Naive thymus-derived CD8-positive, alpha-beta T cell (primary cell): ENCODE results near the gene UNC79. TPM values are rescaled to one million over a fixed set of nuclear protein-coding genes. Genes with fewer than 3 reads are reported as not detected.

ENCODE experiments used
- ATAC-seq, 2 donors: fragments of 150-1000 bp; cut with Tn5 transposase in 1 of 2; sonication (Bioruptor Pico), chemical (Tn5 transposase) in 1 of 2; 1 replicate in 1 of 2; 2 replicates in 1 of 2; pipeline ENCODE4 v1.10.0; 2021; ENCODE audit warnings: mild to moderate bottlenecking in 2 of 2, moderate library complexity in 2 of 2
- POLR2A ChIA-PET: fragments of 350-600 bp; sonication (Branson Sonifier 250); formaldehyde crosslinking; loops from one replicate; lab custom pipeline; 2021; ENCODE audit warnings: antibody characterized with exemption; lab: Charles Lee
- DNase-seq, 10 donors: peaks; one replicate each; pipeline versions ENCODE4 v3.0.0 to v3.0.0-alpha.2; 2020 to 2022
- H3K27ac Mint-ChIP-seq, 10 donors: one replicate each; pipeline ENCODE4 v1.8.0; 2020 to 2022; ENCODE audit warnings: mild to moderate bottlenecking in 10 of 10, mixed read lengths in 10 of 10, moderate library complexity in 4 of 10, inconsistent platforms in 1 of 10
- H3K27me3 Mint-ChIP-seq, 5 donors: one replicate each; pipeline ENCODE4 v1.8.0; 2021 to 2022; ENCODE audit warnings: mixed read lengths in 5 of 5
- H3K36me3 Mint-ChIP-seq, 3 donors: one replicate each; pipeline ENCODE4 v1.8.0; 2020 to 2022; ENCODE audit warnings: mixed read lengths in 3 of 3, mild to moderate bottlenecking in 2 of 3, inconsistent platforms in 1 of 3
- H3K4me1 Mint-ChIP-seq, 4 donors: one replicate each; pipeline ENCODE4 v1.8.0; 2021 to 2022; ENCODE audit warnings: mixed read lengths in 4 of 4
- H3K4me3 Mint-ChIP-seq, 10 donors: one replicate each; pipeline ENCODE4 v1.8.0; 2020 to 2022; ENCODE audit warnings: mild to moderate bottlenecking in 10 of 10, mixed read lengths in 10 of 10, moderate library complexity in 6 of 10, inconsistent platforms in 1 of 10
- H3K9me3 Mint-ChIP-seq, 9 donors: one replicate each; pipeline ENCODE4 v1.8.0; 2020 to 2022; ENCODE audit warnings: mixed read lengths in 9 of 9, mild to moderate bottlenecking in 3 of 9, inconsistent platforms in 1 of 9, moderate library complexity in 1 of 9
- polyA plus RNA-seq, 3 donors: library from polyadenylated mRNA; unstranded; fragments of 300-500 nt; fragmentation: Illumina TruSeq; gene quantifications; one replicate each; pipeline ENCODE4 v1.2.3, GENCODE V29; 2021
- total RNA-seq, 8 experiments: library from RNA in 2 of 8; stranded (reverse) in 2 of 8; gene quantifications; one replicate each; pipeline ENCODE4 v1.2.3 and lab custom pipeline; 2021 to 2026

UNC79 gene
- total and polyA plus RNA-seq, 5 experiments from 2014 or later, result not detected

DNA sequence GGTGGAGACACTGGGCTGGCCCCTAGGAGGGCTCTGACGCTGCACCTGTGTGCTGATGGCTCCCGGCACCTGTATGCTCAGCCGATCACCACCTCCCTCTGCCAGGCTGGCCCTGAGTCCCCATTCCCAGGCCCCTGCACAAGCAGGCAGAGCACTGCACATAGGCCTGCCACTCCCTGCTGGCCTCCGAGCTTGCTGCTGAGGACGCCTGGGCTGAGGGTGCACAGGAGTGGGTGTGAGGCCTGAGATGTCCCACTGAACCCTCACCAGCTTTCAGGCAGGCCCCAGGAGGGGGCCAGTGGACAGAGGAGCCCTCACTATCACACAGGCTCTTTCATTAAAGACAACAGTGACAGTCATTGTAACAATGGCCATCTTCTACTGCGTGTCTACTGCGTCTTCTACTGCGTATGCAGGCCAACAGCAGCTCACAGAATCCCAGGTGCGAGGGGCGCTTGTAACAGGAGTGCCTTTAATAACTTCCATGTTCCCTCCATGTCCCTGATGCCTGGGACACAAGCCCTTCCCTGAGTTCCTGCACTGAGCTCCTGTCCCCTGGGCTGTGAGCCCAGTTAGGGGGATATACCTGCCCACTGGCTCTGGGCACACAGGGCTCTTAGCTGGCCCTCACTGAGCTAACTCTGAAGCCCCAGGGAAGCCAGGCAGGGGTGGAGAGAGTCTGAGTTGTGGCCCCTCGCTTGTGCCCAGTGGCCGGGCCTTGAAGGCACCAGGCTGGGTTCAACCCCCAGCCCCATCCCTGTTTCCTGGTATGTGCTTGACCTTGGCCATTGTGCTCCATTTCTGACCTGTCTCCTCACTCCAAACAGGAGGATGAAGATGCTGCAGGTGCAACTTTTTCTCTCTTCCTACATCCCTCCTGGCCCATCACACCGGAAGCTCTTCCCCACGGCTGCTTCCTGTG, 286.3 kb downstream of the UNC79 start:
- peak in 1 of 10 donors; percentile 12 for DNase-seq
- H3K27me3 Mint-ChIP-seq, result peaks cover 0 to 15% (median 12%) of the 10 kb centered on the region in 5 donors

DNA sequence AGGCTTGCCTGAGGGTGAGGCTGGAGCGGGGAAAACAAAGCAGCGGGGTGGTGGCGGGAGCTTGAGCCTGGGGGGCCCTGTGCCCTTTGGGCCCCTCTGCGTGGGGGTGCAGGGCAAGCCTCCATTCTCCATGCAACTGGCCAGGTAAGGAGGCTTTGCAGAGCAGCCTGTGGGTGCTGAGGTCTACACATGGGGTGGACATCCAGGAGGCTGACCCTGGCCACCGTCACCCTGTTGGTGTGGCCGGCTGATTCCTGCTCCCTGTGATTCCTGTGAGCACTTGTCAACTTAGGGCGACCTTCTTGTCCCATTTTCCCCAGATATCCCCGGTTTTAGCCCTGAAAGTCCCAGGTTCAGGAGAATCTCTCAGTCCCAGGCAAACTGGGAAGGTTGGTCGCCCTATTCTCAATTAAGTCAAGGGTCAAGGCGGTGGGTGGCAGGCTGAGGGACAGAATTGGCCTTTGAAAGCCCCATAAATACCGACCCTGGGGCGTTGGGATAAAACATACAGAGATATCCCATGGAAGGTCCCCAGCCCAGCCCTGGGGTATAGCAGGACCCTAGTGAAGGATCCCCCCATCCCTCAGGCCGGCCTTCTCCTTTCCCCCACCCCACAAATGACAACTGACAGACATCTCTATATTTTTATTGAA, 287.1 kb downstream of the UNC79 start:
- no peaks in the 10 kb centered on the region for H3K36me3 Mint-ChIP-seq
- DNase-seq (no peak), ATAC-seq (no peak)
- H3K27ac Mint-ChIP-seq, result no peak overlapping the region
- peaks cover 0 to 1% (median 0%) of the 10 kb centered on the region in 4 donors for H3K4me1 Mint-ChIP-seq
- no peak overlapping the region for H3K4me3 Mint-ChIP-seq
- POLR2A ChIA-PET, result no interaction called here
- peaks cover 0 to 15% (median 12%) of the 10 kb centered on the region in 5 donors for H3K27me3 Mint-ChIP-seq
- peaks cover 0 to 16% (median 0%) of the 10 kb centered on the region in 9 donors for H3K9me3 Mint-ChIP-seq

More for the DNA sequence above, 286.3 kb downstream of the UNC79 start:
- POLR2A ChIA-PET, result no interaction called here
- Mint-ChIP-seq H3K4me3 (no peak overlapping the region), H3K9me3 (peaks cover 0 to 8% (median 0%) of the 10 kb centered on the region in 9 donors), H3K36me3 (no peaks in the 10 kb centered on the region), H3K27ac (no peak overlapping the region), H3K4me1 (peaks cover 0 to 1% (median 0%) of the 10 kb centered on the region in 4 donors)
- ATAC-seq, result no peak

- Mint-ChIP-seq H3K27ac (no peak overlapping the region), H3K27me3 (peaks cover 0 to 15% (median 12%) of the 10 kb centered on the region in 5 donors), H3K4me1 (peaks cover 0 to 1% (median 0%) of the 10 kb centered on the region in 4 donors), H3K36me3 (no peaks in the 10 kb centered on the region), H3K9me3 (peaks cover 0 to 19% (median 0%) of the 10 kb centered on the region in 9 donors), H3K4me3 (no peak overlapping the region)
- ATAC-seq (no peak), DNase-seq (no peak)
- POLR2A ChIA-PET, result no interaction called here
These were observed 288.5 kb downstream of the UNC79 start for GRCh38 chr14:93719256-93719655.

- Mint-ChIP-seq H3K4me1 (peaks cover 0 to 1% (median 0%) of the 10 kb centered on the region in 4 donors), H3K27me3 (peaks cover 0 to 10% (median 6%) of the 10 kb centered on the region in 5 donors), H3K4me3 (no peak overlapping the region), H3K36me3 (no peaks in the 10 kb centered on the region), H3K9me3 (peaks cover 0 to 19% (median 0%) of the 10 kb centered on the region in 9 donors), H3K27ac (no peak overlapping the region)
- no peak for DNase-seq
- POLR2A ChIA-PET, result no interaction called here
- ATAC-seq, result no peak
These were observed 289.5 kb downstream of the UNC79 start for GRCh38 chr14:93720076-93720815.

DNA sequence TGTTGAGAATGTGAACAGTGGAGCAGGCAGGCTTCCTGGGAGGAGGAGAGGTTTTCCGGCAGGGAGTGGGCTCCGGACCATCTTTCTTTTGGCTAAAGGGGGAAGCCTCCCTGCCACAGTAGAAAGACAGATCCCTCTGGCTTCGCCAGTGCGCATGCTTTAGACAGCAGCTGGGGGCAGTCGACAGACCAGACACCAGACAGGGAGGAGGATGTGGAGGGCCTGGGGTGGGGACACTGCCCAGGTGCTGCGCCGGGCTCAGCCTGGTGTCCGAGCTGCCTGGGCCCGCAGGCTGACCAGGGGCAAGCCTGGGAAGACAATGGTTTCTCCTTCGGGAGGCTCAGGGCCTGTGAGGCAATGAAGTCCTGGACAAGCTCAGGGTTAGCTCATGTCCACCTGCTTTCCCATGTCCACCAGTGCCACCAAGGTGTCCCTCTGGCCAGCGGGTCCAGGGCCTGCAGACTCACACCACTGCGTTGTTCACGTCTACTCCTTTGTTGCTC, 290.3 kb downstream of the UNC79 start:
- POLR2A ChIA-PET, result no interaction called here
- Mint-ChIP-seq H3K27ac (no peak overlapping the region), H3K4me3 (no peak overlapping the region), H3K4me1 (peaks cover 0 to 1% (median 0%) of the 10 kb centered on the region in 4 donors), H3K9me3 (peaks cover 0 to 19% (median 0%) of the 10 kb centered on the region in 9 donors), H3K27me3 (peaks cover 0 to 2% (median under 1%) of the 10 kb centered on the region in 5 donors), H3K36me3 (no peaks in the 10 kb centered on the region)
- DNase-seq (no peak), ATAC-seq (no peak)

- H3K9me3 Mint-ChIP-seq, result peaks cover 0 to 19% (median 0%) of the 10 kb centered on the region in 9 donors
- no peak overlapping the region for H3K4me3 Mint-ChIP-seq
- H3K27me3 Mint-ChIP-seq, result peaks cover 0 to 10% (median 2%) of the 10 kb centered on the region in 5 donors
- peaks cover 0 to 5% (median 0%) of the 10 kb centered on the region in 4 donors for H3K4me1 Mint-ChIP-seq
- no peaks in the 10 kb centered on the region for H3K36me3 Mint-ChIP-seq
- no peak for DNase-seq
- POLR2A ChIA-PET, result no interaction called here
- no peak overlapping the region for H3K27ac Mint-ChIP-seq
- ATAC-seq, result no peak
These were observed 292.3 kb downstream of the UNC79 start for GRCh38 chr14:93723001-93723400.

DNA sequence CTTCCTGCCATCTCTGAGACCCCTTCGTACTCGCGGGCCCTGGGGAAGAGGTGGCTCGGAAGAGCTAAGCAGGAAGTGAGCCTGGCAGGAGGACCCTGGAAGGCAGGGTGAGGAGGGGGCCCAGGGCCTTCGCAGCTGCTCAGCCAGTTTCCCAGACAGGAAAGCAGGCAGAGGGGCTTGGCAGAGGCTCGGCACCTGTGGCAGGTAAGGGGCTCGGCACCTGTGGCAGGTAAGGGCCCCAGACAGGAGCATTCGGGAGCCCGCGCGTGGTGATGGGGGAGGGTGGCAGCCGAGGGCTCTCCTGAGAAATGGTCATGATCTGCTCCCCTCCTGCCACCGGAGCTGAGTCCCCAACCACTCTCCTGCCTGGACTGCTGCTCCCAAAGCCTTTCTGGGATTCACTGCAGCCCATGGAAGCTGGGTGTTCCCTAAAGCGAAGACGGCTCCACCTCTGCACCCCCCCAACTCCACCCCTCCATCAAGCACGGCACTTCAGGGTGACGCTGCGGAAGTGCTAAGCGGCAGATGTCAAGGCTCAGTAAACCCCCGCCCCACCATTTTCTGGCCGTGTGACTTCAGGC, 294.4 kb downstream of the UNC79 start:
- POLR2A ChIA-PET, result no interaction called here
- no peaks in the 10 kb centered on the region for H3K36me3 Mint-ChIP-seq
- H3K4me1 Mint-ChIP-seq, result peaks cover 0 to 5% (median 0%) of the 10 kb centered on the region in 4 donors
- ATAC-seq (no peak), DNase-seq (no peak)
- H3K4me3 Mint-ChIP-seq, result no peak overlapping the region
- H3K27me3 Mint-ChIP-seq, result peaks cover 0 to 12% (median 2%) of the 10 kb centered on the region in 5 donors
- peaks cover 0 to 19% (median 0%) of the 10 kb centered on the region in 9 donors for H3K9me3 Mint-ChIP-seq
- H3K27ac Mint-ChIP-seq, result no peak overlapping the region

DNA sequence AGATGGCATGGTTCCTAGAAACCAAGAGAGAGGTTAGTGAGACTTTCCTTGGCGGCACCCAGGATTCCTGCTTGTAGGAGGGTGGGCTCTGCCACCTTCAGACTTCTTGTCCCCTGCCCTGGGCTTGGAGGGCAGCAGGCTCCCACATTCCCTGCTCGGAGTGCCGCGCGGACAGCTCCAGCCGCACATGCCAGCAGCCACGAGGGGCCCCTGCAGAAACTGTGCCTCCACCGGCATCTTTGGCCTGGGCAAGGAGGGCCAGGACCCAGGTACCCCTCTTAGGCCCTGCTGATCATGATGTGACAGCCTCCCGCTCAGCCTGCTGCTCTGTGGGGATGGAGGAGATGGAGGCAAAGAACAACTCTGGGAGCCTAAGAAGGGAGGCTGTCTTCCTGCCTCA, 295.3 kb downstream of the UNC79 start:
- Mint-ChIP-seq H3K27me3 (peaks cover 0 to 12% (median 2%) of the 10 kb centered on the region in 5 donors), H3K27ac (no peak overlapping the region), H3K9me3 (peaks cover 0 to 19% (median 0%) of the 10 kb centered on the region in 9 donors), H3K4me3 (no peak overlapping the region), H3K4me1 (peaks cover 0 to 4% (median 0%) of the 10 kb centered on the region in 4 donors), H3K36me3 (no peaks in the 10 kb centered on the region)
- POLR2A ChIA-PET, result no interaction called here
- ATAC-seq (no peak), DNase-seq (peak in 1 of 10 donors; percentile 43)

- peaks cover 0 to 12% (median 2%) of the 10 kb centered on the region in 5 donors for H3K27me3 Mint-ChIP-seq
- peaks cover 0 to 4% (median 0%) of the 10 kb centered on the region in 4 donors for H3K4me1 Mint-ChIP-seq
- H3K27ac Mint-ChIP-seq, result no peak overlapping the region
- POLR2A ChIA-PET, result no interaction called here
- peaks cover 0 to 8% (median 0%) of the 10 kb centered on the region in 9 donors for H3K9me3 Mint-ChIP-seq
- no peaks in the 10 kb centered on the region for H3K36me3 Mint-ChIP-seq
- DNase-seq, result peak in 1 of 10 donors; percentile 43
- H3K4me3 Mint-ChIP-seq, result no peak overlapping the region
- ATAC-seq, result no peak
These were observed 296.5 kb downstream of the UNC79 start for GRCh38 chr14:93727039-93727740.

DNA sequence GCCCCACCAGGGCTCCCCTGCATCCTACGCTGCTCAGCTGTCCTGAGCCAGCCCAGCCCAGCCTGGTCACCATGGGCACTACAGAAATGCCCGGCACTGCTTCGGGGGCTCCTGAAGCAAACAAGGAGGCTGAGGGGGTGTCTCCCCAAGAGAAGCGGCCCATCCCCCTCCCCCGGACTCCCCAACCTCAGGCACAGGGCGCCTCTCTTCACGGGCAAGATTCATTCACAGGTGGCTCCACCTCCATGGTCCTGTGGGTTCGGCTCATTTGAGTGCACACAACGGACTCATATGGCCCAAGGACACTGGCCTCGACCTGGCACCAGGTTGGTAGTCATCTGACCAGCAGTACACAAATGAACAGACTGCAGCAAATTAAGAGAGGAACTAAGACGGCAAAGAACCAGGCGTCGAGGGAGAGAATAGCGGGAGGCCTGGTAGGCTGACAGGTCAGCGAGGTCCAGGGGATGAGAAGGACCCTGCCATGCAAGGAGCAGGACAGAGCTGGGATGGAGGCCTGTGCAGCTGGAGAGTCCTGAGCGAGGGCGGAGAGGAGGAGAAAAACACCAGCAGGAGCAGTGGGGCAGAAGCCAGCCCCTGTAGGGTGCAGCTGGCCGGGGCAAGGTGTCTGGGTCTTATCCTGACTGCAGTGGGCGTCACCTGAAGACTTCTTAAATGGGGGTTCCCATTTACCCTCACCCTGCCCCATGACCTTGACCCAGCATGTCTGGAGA, 297.3 kb downstream of the UNC79 start:
- Mint-ChIP-seq H3K9me3 (no peaks in the 10 kb centered on the region), H3K4me3 (no peak overlapping the region), H3K27ac (no peak overlapping the region), H3K27me3 (peaks cover 0 to 12% (median 2%) of the 10 kb centered on the region in 5 donors), H3K36me3 (no peaks in the 10 kb centered on the region), H3K4me1 (peaks cover 0 to 4% (median 0%) of the 10 kb centered on the region in 4 donors)
- ATAC-seq (no peak), DNase-seq (peak in 1 of 10 donors; percentile 41)
- POLR2A ChIA-PET, result no interaction called here

DNA sequence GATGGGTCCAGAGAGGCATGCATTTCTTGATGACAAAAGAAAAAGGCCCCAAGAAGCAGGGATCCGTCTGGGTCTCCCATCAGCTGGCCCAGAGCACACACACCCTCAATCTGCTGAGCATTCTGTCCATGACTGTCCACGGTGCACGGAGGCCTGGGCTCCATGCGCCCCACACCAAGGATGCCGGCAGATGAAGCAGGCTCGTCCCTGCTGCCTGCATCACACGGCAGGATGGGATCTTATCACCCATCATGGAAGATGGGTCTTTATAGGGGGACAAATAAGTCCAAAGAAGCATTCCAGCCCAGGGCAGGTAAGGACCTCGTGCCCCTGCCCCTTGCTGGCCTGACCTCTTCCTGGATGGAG, 297.9 kb downstream of the UNC79 start:
- POLR2A ChIA-PET, result no interaction called here
- peaks cover 0 to 12% (median 2%) of the 10 kb centered on the region in 5 donors for H3K27me3 Mint-ChIP-seq
- DNase-seq (peak in 1 of 10 donors; percentile 26), ATAC-seq (no peak)
- no peak overlapping the region for H3K27ac Mint-ChIP-seq
- no peak overlapping the region for H3K4me3 Mint-ChIP-seq
- H3K36me3 Mint-ChIP-seq, result no peaks in the 10 kb centered on the region
- peaks cover 0 to 4% (median 0%) of the 10 kb centered on the region in 4 donors for H3K4me1 Mint-ChIP-seq
- no peaks in the 10 kb centered on the region for H3K9me3 Mint-ChIP-seq
